GM21528 (cell line): ENCODE results near the gene BEST4.
"Not testable (repeated sequence)": the region's sequence is repeated elsewhere in the genome, so short reads cannot be mapped to it uniquely, and the experiment has no call there.

ENCODE experiments used
- ATAC-seq: cut with Tn5 transposase; IDR thresholded peaks from one replicate; pipeline ENCODE4 v1.9.1; 2021; ENCODE audit warnings: mild to moderate bottlenecking, moderate library complexity; ENCODE audit not compliant: unreplicated experiment, low FRiP score

BEST4 gene

GRCh38 chr1:44803312-44804095, 15.5 kb upstream of the BEST4 start:
- ATAC-seq = no peak

GRCh38 chr1:44803062-44803311, 15.0 kb upstream of the BEST4 start:
- no peak for ATAC-seq

- no peak for ATAC-seq
Observed at GRCh38 chr1:44802306-44803061, 14.5 kb upstream of the BEST4 start.

GRCh38 chr1:44801491-44802305, 13.7 kb upstream of the BEST4 start:
- no peak for ATAC-seq

GRCh38 chr1:44799770-44800584, 12.0 kb upstream of the BEST4 start, which contains the start of gene PLK3:
PLK3 (plus strand) TSS chr1:44800377; CDS start chr1:44800464, 87 bp downstream.
- ATAC-seq = peak; percentile 77

GRCh38 chr1:44798481-44799365, 10.8 kb upstream of the BEST4 start:
- no peak for ATAC-seq

GRCh38 chr1:44797886-44798285, 9.9 kb upstream of the BEST4 start:
- not testable (repeated sequence) for ATAC-seq

GRCh38 chr1:44792736-44793502, 4.9 kb upstream of the BEST4 start:
- ATAC-seq = no peak

GRCh38 chr1:44790968-44791801, 3.2 kb upstream of the BEST4 start:
- no peak for ATAC-seq

GRCh38 chr1:44787506-44787905, 464 bp downstream of the BEST4 start:
- no peak for ATAC-seq

- ATAC-seq = no peak
Observed at GRCh38 chr1:44786841-44787426, 1.0 kb downstream of the BEST4 start.

- no peak for ATAC-seq
Observed at GRCh38 chr1:44786138-44786840, 1.7 kb downstream of the BEST4 start.

GRCh38 chr1:44785501-44786137, 2.4 kb downstream of the BEST4 start:
- no peak for ATAC-seq

- ATAC-seq = no peak
Observed at GRCh38 chr1:44785029-44785380, 3.0 kb downstream of the BEST4 start.

- no peak for ATAC-seq
Observed at GRCh38 chr1:44784094-44785028, 3.6 kb downstream of the BEST4 start.
